T47D (cell line): ENCODE measurements around the gene PGR.

Experiments
- DNase-seq, 2 experiments: peaks; one replicate each; pipeline versions ENCODE4 v3.0.0 to v3.0.0-alpha.2; 2011 to 2012; ENCODE audit warnings: low read depth in 1 of 2, low spot score in 1 of 2
- JUND ChIP-seq: IDR thresholded peaks from 2 replicates; pipeline ENCODE4 v1.6.1; 2012; ENCODE audit warnings: low read depth
- in situ Hi-C: cut with HindIII; loops from 2 replicates; pipeline ENCODE4 v1.10.0; 2016; ENCODE audit warnings: low sequenced_read_pairs, low pct_unique_long_range_greater_than_20kb

The PGR gene

GRCh38 chr11:101129203-101129943, at the start of gene PGR:
Gene PGR (minus strand): TSS chr11:101129813. CDS start chr11:101129070, 743 bp downstream.
- in situ Hi-C loops, result no loop called here
- DNase-seq, result peak; percentile 98
- TF ChIP-seq JUND, result no peak

DNA sequence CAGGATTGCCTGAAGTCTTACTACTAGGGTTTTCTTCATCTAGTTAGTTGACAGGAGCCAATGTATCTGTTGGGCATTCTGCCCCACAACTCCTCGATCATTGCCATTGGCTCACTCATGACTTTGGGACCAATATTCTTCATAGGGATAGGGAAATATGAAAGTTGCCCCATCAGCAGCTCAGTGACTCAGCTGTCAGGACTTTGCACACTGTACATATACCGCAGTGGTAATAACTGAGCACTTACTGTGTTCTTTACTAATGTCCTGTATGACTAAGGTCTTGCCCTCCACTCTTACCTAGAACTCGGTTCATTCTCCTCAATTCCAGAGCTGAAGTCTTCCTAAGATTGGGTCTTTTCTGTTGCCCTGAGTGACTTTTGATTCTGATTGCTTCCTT, 46.8 kb upstream of the PGR start:
- no peak for TF ChIP-seq JUND
- in situ Hi-C loops, result no loop called here

GRCh38 chr11:101169944-101170343, 40.3 kb upstream of the PGR start:
- TF ChIP-seq JUND, result no peak
- in situ Hi-C loops, result no loop called here
- no peak for DNase-seq

More for the DNA sequence above, 46.8 kb upstream of the PGR start:
- DNase-seq, result no peak

GRCh38 chr11:101166038-101166437, 36.4 kb upstream of the PGR start:
- DNase-seq, result peak in 1 of 2 experiments; percentile 51
- in situ Hi-C loops, result no loop called here
- TF ChIP-seq JUND, result no peak

- DNase-seq, result peak in 1 of 2 experiments; percentile 14
- in situ Hi-C loops, result no loop called here
- TF ChIP-seq JUND, result no peak
Measured at GRCh38 chr11:101158119-101158518, 28.5 kb upstream of the PGR start.

GRCh38 chr11:101138245-101138930, 8.8 kb upstream of the PGR start:
- in situ Hi-C loops, result no loop called here
- no peak for DNase-seq

GRCh38 chr11:101133190-101133589, 3.6 kb upstream of the PGR start:
- in situ Hi-C loops, result no loop called here
- TF ChIP-seq JUND, result no peak
- DNase-seq, result no peak

More at GRCh38 chr11:101138245-101138930, 8.8 kb upstream of the PGR start:
- TF ChIP-seq JUND, result no peak

DNA sequence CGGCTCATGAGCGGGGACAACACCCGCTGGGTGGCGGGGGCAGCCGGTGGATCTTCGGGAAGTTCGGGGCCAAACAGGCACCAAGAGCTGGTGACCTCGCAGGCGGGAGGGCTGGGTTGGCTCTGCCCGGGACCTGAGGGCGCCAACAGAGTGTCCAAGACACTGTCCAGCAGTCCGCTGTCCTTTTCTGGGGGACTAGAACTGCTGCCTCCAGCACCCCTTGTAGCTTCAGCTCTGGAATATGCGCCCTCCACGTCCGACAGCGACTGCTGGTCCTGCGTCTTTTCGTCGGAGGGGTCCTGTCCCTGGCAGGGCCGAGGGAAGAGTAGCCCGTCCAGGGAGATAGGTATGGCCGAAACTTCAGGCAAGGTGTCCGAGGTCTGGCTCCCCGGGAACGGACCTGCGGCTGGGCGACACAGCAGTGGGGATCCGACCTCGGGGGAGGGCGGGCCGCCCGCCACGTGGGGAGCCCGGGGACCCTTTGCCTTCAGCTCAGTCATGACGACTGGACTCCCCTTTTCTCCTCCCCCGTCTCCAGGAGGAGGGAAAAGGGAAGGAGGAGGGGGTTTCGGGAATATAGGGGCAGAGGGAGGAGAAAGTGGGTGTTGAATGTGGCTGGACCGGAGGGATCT, 926 bp downstream of the PGR start:
- no peak for TF ChIP-seq JUND
- DNase-seq, result peak; percentile 89 to 97
- in situ Hi-C loops, result no loop called here

GRCh38 chr11:101127699-101128570, 1.7 kb downstream of the PGR start:
- DNase-seq, result peak; percentile 43 to 73
- TF ChIP-seq JUND, result no peak
- in situ Hi-C loops, result no loop called here

DNA sequence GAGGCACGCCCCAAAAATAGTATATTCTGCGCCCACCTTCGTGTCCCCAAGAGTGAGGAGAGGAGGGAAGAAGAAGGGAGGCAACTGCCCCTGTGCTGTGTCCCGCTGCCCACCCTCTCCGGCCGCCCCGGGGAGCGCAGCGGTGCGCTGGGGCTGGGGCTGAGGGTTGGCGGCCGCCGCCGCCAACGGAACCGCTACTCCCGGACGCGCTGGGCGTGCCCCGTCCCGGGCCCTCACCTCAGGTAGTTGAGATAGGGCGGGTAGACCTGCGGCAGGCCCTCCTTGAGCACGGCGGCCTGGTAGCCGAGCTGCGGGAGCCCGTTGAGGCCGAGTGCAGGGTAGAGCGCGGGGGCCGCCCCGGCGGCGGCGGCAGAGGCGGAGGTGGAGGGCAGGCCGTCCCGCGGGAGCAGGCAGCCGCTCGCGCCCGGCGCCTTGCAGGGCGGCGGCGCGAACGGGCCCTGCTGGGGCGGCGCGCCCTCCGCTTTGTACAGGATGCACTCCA, 2.4 kb downstream of the PGR start:
- DNase-seq, result peak in 1 of 2 experiments; percentile 21
- TF ChIP-seq JUND, result no peak
- in situ Hi-C loops, result no loop called here

- no peak for TF ChIP-seq JUND
- in situ Hi-C loops, result no loop called here
- DNase-seq, result peak; percentile 71 to 77
Measured at GRCh38 chr11:101126551-101127196, 2.9 kb downstream of the PGR start.
